GM12878 (cell line): ENCODE results near the gene MFGE8. TPM values are rescaled to one million over a fixed set of nuclear protein-coding genes. Genes with fewer than 3 reads are reported as not detected.

ENCODE experiments used
- BHLHE40 ChIP-seq, 2 experiments: fragments of 450-650 bp in 1 of 2; IDR thresholded peaks; 2 replicates each; pipeline ENCODE4 v1.6.1; 2011 to 2017; ENCODE audit warnings: low read depth in 2 of 2, borderline replicate concordance in 1 of 2, improper control_type of control experiment in 1 of 2, low read length in 1 of 2, mild to moderate bottlenecking in 1 of 2
- BRCA1 ChIP-seq: IDR thresholded peaks from 2 replicates; pipeline ENCODE4 v1.6.1; 2011; ENCODE audit warnings: low read depth, low read length, improper control_type of control experiment
- CBX3 ChIP-seq: fragments of 200-600 bp; sonication (generic); IDR thresholded peaks from 2 replicates; pipeline ENCODE4 v1.6.1; 2016; ENCODE audit warnings: low read depth, borderline replicate concordance
- CHD2 ChIP-seq: IDR thresholded peaks from 2 replicates; pipeline ENCODE4 v1.6.1; 2011; ENCODE audit warnings: low read depth, low read length, improper control_type of control experiment, borderline replicate concordance
- EGR1 ChIP-seq, 2 experiments: IDR thresholded peaks; 1 replicate in 1 of 2; 2 replicates in 1 of 2; pipeline ENCODE4 v1.6.1; 2011 to 2012; ENCODE audit warnings: low read depth in 2 of 2, low read length in 2 of 2, borderline replicate concordance in 1 of 2, mild to moderate bottlenecking in 1 of 2, moderate library complexity in 1 of 2
- EP300 ChIP-seq, 2 experiments: fragments of 150-350 bp in 1 of 2; IDR thresholded peaks; 2 replicates each; pipeline ENCODE4 v1.6.1; 2011 to 2012; ENCODE audit warnings: low read depth in 2 of 2, low read length in 2 of 2, borderline replicate concordance in 1 of 2, improper control_type of control experiment in 1 of 2, inconsistent platforms in 1 of 2; ENCODE audit not compliant: control insufficient read depth in 1 of 2
- ESRRA ChIP-seq: IDR thresholded peaks from 2 replicates; pipeline ENCODE4 v1.6.1; 2012; ENCODE audit warnings: mild to moderate bottlenecking, low read length, improper control_type of control experiment
- FOXM1 ChIP-seq: IDR thresholded peaks from 2 replicates; pipeline ENCODE4 v1.6.1; 2012; ENCODE audit warnings: low read depth, mild to moderate bottlenecking, inconsistent platforms, low read length, moderate library complexity
- MYB ChIP-seq: fragments of 150-350 bp; IDR thresholded peaks from 2 replicates; pipeline ENCODE4 v1.6.1; 2014; ENCODE audit warnings: mild to moderate bottlenecking, low read depth, low read length, borderline replicate concordance
- NBN ChIP-seq: fragments of 450-650 bp; IDR thresholded peaks from 2 replicates; pipeline ENCODE4 v1.6.1; 2016
- NFYA ChIP-seq: IDR thresholded peaks from 2 replicates; pipeline ENCODE4 v1.6.1; 2011; ENCODE audit warnings: low read depth, mild to moderate bottlenecking, low read length, improper control_type of control experiment, borderline replicate concordance
- TARDBP ChIP-seq: IDR thresholded peaks from 2 replicates; pipeline ENCODE4 v1.6.1; 2016; ENCODE audit warnings: borderline replicate concordance
- TCF3 ChIP-seq: IDR thresholded peaks from 2 replicates; pipeline ENCODE4 v1.6.1; 2012; ENCODE audit warnings: low read depth, mild to moderate bottlenecking, low read length, borderline replicate concordance; ENCODE audit not compliant: insufficient read depth
- TCF7 ChIP-seq: IDR thresholded peaks from 2 replicates; pipeline ENCODE4 v1.6.1; 2014; ENCODE audit warnings: antibody characterized with exemption, borderline replicate concordance
- WRNIP1 ChIP-seq: IDR thresholded peaks from 2 replicates; pipeline ENCODE4 v1.6.1; 2011; ENCODE audit warnings: low read depth, low read length, improper control_type of control experiment, borderline replicate concordance
- ZNF384 ChIP-seq: IDR thresholded peaks from 2 replicates; pipeline ENCODE4 v1.6.1; 2012; ENCODE audit warnings: low read depth, mild to moderate bottlenecking, low read length, improper control_type of control experiment, borderline replicate concordance
- polyA plus RNA-seq, 11 experiments: library from polyadenylated mRNA; depleted of rRNA in 4 of 11; unstranded in 6 of 11; stranded (reverse) in 5 of 11; fragments of >200 nt; fragmentation: Nextera tagmentation in 4 of 11; fragmentation: Illumina TruSeq in 1 of 11; extraction: Ambion mirVana in 4 of 11; extraction: Trizol in 1 of 11; gene quantifications; 1 replicate in 1 of 11; 2 replicates in 10 of 11; pipeline versions ENCODE4 v1.2.1 to v1.2.3, GENCODE V29; 2011 to 2016; ENCODE audit warnings: inconsistent platforms in 2 of 11, missing spikeins in 2 of 11, low read depth in 1 of 11
- total RNA-seq, 4 experiments: library from RNA; depleted of rRNA in 3 of 4; stranded (reverse); fragments of >200 nt in 3 of 4; fragmentation: Illumina TruSeq in 1 of 4; extraction: Trizol in 1 of 4; gene quantifications; 2 replicates each; pipeline versions ENCODE4 v1.2.1 to v1.2.3, GENCODE V29; 2013 to 2021
- TF ChIP-seq, protein P1 (sequence below): fragments of 450-650 bp; IDR thresholded peaks from 2 replicates; pipeline ENCODE4 v1.6.1; 2016; ENCODE audit warnings: mild to moderate bottlenecking, moderate library complexity, borderline replicate concordance
- TF ChIP-seq, protein P2 (sequence below): IDR thresholded peaks from 2 replicates; pipeline ENCODE4 v1.6.1; 2012; ENCODE audit warnings: low read depth, low read length, improper control_type of control experiment
- TF ChIP-seq, protein P3 (sequence below): IDR thresholded peaks from 2 replicates; pipeline ENCODE4 v1.6.1; 2012; ENCODE audit warnings: low read depth, low read length, improper control_type of control experiment
- TF ChIP-seq, protein P4 (sequence below): IDR thresholded peaks from 2 replicates; pipeline ENCODE4 v1.6.1; 2011; ENCODE audit warnings: borderline replicate concordance, low read depth, mild to moderate bottlenecking, moderate library complexity, low read length; ENCODE audit not compliant: insufficient read depth, poor library complexity, severe bottlenecking
- TF ChIP-seq, protein P5 (sequence below): fragments of 450-650 bp; IDR thresholded peaks from 2 replicates; pipeline ENCODE4 v1.6.1; 2018; ENCODE audit warnings: borderline replicate concordance, mild to moderate bottlenecking; ENCODE audit not compliant: partially characterized antibody

Gene MFGE8
- total and polyA plus RNA-seq, 10 of the 15 experiments (the other 5 are each of a cell fraction or from before 2014, with no cell fraction given) = 0.81 to 5.9 (median 1.0) TPM; not detected in 2

DNA sequence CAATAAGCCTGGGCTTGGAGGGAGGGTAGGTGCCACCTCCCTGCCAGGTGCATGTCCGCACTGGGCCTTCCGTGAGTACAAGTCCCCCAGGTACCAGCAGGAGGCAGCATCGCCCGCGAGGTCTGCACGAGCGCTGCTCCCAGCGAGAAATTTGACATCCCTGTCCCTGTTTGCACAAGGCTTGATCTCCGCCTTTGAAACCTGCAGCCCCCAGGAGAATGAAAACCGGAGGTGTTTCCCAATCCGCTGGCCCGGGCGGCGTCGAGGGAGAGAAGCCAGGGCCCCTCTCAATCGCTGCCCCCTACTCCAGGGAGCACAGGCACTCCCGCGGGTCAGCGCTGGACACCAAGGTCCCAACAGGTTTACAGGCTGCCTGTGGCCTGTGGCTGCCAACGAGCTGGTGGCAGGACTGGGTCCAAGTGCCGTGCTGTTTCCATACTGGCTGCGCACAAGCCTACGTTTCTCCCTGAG, 18.8 kb downstream of the MFGE8 start (continued):
- TF ChIP-seq EP300 (IDR thresholded peaks at IDR 0.05; ENCODE audit: borderline replicate concordance in 1 of 2, control insufficient read depth in 1 of 2, low read depth in 2 of 2, low read length in 2 of 2) = no peak
- TF ChIP-seq, protein P1, sequence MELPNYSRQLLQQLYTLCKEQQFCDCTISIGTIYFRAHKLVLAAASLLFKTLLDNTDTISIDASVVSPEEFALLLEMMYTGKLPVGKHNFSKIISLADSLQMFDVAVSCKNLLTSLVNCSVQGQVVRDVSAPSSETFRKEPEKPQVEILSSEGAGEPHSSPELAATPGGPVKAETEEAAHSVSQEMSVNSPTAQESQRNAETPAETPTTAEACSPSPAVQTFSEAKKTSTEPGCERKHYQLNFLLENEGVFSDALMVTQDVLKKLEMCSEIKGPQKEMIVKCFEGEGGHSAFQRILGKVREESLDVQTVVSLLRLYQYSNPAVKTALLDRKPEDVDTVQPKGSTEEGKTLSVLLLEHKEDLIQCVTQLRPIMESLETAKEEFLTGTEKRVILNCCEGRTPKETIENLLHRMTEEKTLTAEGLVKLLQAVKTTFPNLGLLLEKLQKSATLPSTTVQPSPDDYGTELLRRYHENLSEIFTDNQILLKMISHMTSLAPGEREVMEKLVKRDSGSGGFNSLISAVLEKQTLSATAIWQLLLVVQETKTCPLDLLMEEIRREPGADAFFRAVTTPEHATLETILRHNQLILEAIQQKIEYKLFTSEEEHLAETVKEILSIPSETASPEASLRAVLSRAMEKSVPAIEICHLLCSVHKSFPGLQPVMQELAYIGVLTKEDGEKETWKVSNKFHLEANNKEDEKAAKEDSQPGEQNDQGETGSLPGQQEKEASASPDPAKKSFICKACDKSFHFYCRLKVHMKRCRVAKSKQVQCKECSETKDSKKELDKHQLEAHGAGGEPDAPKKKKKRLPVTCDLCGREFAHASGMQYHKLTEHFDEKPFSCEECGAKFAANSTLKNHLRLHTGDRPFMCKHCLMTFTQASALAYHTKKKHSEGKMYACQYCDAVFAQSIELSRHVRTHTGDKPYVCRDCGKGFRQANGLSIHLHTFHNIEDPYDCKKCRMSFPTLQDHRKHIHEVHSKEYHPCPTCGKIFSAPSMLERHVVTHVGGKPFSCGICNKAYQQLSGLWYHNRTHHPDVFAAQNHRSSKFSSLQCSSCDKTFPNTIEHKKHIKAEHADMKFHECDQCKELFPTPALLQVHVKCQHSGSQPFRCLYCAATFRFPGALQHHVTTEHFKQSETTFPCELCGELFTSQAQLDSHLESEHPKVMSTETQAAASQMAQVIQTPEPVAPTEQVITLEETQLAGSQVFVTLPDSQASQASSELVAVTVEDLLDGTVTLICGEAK = no peak
- no peak for TF ChIP-seq FOXM1
- TF ChIP-seq TCF7 = no peak
- TF ChIP-seq CHD2 = no peak
- TF ChIP-seq, protein P2, sequence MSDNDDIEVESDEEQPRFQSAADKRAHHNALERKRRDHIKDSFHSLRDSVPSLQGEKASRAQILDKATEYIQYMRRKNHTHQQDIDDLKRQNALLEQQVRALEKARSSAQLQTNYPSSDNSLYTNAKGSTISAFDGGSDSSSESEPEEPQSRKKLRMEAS = no peak
- TF ChIP-seq, protein P3, sequence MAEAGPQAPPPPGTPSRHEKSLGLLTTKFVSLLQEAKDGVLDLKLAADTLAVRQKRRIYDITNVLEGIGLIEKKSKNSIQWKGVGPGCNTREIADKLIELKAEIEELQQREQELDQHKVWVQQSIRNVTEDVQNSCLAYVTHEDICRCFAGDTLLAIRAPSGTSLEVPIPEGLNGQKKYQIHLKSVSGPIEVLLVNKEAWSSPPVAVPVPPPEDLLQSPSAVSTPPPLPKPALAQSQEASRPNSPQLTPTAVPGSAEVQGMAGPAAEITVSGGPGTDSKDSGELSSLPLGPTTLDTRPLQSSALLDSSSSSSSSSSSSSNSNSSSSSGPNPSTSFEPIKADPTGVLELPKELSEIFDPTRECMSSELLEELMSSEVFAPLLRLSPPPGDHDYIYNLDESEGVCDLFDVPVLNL = no peak
- TF ChIP-seq BHLHE40 (IDR thresholded peaks at IDR 0.05; ENCODE audit: borderline replicate concordance in 1 of 2, low read depth in 2 of 2, low read length in 1 of 2) = peak in 1 of 2 experiments; percentile 61; a peak in 1 of 4 replicates
- TF ChIP-seq ESRRA = no peak
- no peak for TF ChIP-seq BRCA1
- no peak; the same call in 1 of the 2 replicates for TF ChIP-seq ZNF384
- no peak for TF ChIP-seq NBN
- no peak for TF ChIP-seq MYB
- TF ChIP-seq TARDBP = no peak
- no peak for TF ChIP-seq EGR1 (IDR thresholded peaks at IDR 0.05; ENCODE audit: borderline replicate concordance in 1 of 2, low read depth in 2 of 2, low read length in 2 of 2)
- TF ChIP-seq NFYA = no peak
- TF ChIP-seq, protein P4, sequence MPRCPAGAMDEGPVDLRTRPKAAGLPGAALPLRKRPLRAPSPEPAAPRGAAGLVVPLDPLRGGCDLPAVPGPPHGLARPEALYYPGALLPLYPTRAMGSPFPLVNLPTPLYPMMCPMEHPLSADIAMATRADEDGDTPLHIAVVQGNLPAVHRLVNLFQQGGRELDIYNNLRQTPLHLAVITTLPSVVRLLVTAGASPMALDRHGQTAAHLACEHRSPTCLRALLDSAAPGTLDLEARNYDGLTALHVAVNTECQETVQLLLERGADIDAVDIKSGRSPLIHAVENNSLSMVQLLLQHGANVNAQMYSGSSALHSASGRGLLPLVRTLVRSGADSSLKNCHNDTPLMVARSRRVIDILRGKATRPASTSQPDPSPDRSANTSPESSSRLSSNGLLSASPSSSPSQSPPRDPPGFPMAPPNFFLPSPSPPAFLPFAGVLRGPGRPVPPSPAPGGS = no peak
- TF ChIP-seq CBX3 = no peak
- no peak for TF ChIP-seq WRNIP1
- TF ChIP-seq, protein P5, sequence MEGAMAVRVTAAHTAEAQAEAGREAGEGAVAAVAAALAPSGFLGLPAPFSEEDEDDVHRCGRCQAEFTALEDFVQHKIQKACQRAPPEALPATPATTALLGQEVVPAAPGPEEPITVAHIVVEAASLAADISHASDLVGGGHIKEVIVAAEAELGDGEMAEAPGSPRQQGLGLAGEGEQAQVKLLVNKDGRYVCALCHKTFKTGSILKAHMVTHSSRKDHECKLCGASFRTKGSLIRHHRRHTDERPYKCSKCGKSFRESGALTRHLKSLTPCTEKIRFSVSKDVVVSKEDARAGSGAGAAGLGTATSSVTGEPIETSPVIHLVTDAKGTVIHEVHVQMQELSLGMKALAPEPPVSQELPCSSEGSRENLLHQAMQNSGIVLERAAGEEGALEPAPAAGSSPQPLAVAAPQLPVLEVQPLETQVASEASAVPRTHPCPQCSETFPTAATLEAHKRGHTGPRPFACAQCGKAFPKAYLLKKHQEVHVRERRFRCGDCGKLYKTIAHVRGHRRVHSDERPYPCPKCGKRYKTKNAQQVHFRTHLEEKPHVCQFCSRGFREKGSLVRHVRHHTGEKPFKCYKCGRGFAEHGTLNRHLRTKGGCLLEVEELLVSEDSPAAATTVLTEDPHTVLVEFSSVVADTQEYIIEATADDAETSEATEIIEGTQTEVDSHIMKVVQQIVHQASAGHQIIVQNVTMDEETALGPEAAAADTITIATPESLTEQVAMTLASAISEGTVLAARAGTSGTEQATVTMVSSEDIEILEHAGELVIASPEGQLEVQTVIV = no peak
- no peak for TF ChIP-seq TCF3
